HCT116 (cell line): Measurements from ENCODE around the gene NAALADL2. TPM values are rescaled to one million over a fixed set of nuclear protein-coding genes. Genes with fewer than 3 reads are reported as not detected.

Experiments used
- ATAC-seq: fragments of 200-7000 bp; cut with Tn5 transposase; 2 replicates; pipeline ENCODE4 v1.9.1; 2020; ENCODE audit warnings: mild to moderate bottlenecking, moderate library complexity
- BruUV-seq: library from RNA; stranded (reverse); fragments of 400-500 nt; replicated peaks from 2 replicates; lab custom pipeline; 2021; lab: Mats Ljungman, UMichigan
- CTCF ChIA-PET: fragments of 300-600 bp; sonication (Branson Sonifier 250); formaldehyde crosslinking; loops from one replicate; lab custom pipeline; 2021; ENCODE audit warnings: antibody characterized with exemption; lab: Charles Lee
- POLR2A ChIA-PET: fragments of 300-600, 350-600 bp; sonication (Branson Sonifier 250); formaldehyde crosslinking; loops from one replicate; lab custom pipeline; 2021; ENCODE audit warnings: antibody characterized with exemption; lab: Charles Lee
- RAD21 ChIA-PET, 2 experiments: fragments of 300-600 bp; sonication (Branson Sonifier 250); formaldehyde crosslinking; loops; one replicate each; lab custom pipeline; 2023; ENCODE audit warnings: low total read pairs in 2 of 2; ENCODE audit not compliant: uncharacterized antibody in 2 of 2, unreplicated experiment in 2 of 2, low non-redundant PET in 1 of 2; lab: Charles Lee
- DNase-seq: peaks from one replicate; pipeline ENCODE4 v3.0.0-alpha.2; 2010; ENCODE audit warnings: low read depth, low spot score
- H2AFZ ChIP-seq: fragments of 200-600 bp; shearing (Covaris generic), sonication (generic); 2 replicates; pipeline ENCODE4 v1.6.1; 2017; ENCODE audit warnings: low read depth, mixed run types, mixed read lengths, antibody characterized with exemption, low read length; ENCODE audit not compliant: poor library complexity, severe bottlenecking
- H3K27ac ChIP-seq: 2 replicates; pipeline ENCODE4 v1.5.1; 2012; ENCODE audit warnings: low read depth, low read length
- H3K27me3 ChIP-seq: fragments of 200-600 bp; sonication (generic); 2 replicates; pipeline ENCODE4 v1.6.1; 2016; ENCODE audit warnings: mixed run types, low read length, mixed read lengths; ENCODE audit not compliant: insufficient read depth
- H3K36me3 ChIP-seq, 2 experiments: fragments of 200-500 bp in 1 of 2; fragments of 200-600 bp in 1 of 2; sonication (Bioruptor generic) in 1 of 2; sonication (generic) in 1 of 2; 2 replicates each; pipeline versions ENCODE4 v1.5.1 to v1.6.1; 2014 to 2016; ENCODE audit warnings: low read length in 2 of 2, inconsistent platforms in 1 of 2, mixed read lengths in 1 of 2, mixed run types in 1 of 2; ENCODE audit not compliant: insufficient read depth in 2 of 2, control insufficient read depth in 1 of 2
- H3K4me1 ChIP-seq, 2 experiments: fragments of 200-600 bp in 1 of 2; sonication (generic) in 1 of 2; 2 replicates each; pipeline versions ENCODE4 v1.5.1 to v1.6.1; 2012 to 2017; ENCODE audit warnings: low read length in 2 of 2, inconsistent platforms in 1 of 2, mild to moderate bottlenecking in 1 of 2, mixed read lengths in 1 of 2, mixed run types in 1 of 2, moderate library complexity in 1 of 2; ENCODE audit not compliant: insufficient read depth in 2 of 2, control insufficient read depth in 1 of 2
- H3K4me2 ChIP-seq: fragments of 200-600 bp; sonication (generic); 2 replicates; pipeline ENCODE4 v1.6.1; 2017; ENCODE audit warnings: mixed run types, low read length, mixed read lengths
- H3K4me3 ChIP-seq, 2 experiments: fragments of 200-600 bp in 1 of 2; sonication (generic) in 1 of 2; replicated peaks in 1 of 2; 2 replicates each; pipeline ENCODE4 v1.5.1; 2011 to 2016; ENCODE audit warnings: low read length in 2 of 2, control low read depth in 1 of 2, low read depth in 1 of 2, mild to moderate bottlenecking in 1 of 2, mixed read lengths in 1 of 2, mixed run types in 1 of 2
- H3K79me2 ChIP-seq: fragments of 200-600 bp; sonication (generic); 2 replicates; pipeline ENCODE4 v1.6.1; 2017; ENCODE audit warnings: mild to moderate bottlenecking, mixed run types, low read length, moderate library complexity, mixed read lengths; ENCODE audit not compliant: insufficient read depth
- H3K9ac ChIP-seq: fragments of 200-600 bp; sonication (generic); 2 replicates; pipeline ENCODE4 v1.6.1; 2016; ENCODE audit warnings: low read length, mixed read lengths
- H3K9me2 ChIP-seq: fragments of 200-600 bp; sonication (generic), shearing (Covaris generic); 2 replicates; pipeline ENCODE4 v1.6.1; 2017; ENCODE audit warnings: mixed run types, mild to moderate bottlenecking, moderate library complexity; ENCODE audit not compliant: insufficient read depth
- H3K9me3 ChIP-seq, 2 experiments: fragments of 200-500 bp in 1 of 2; fragments of 200-600 bp in 1 of 2; sonication (Bioruptor generic) in 1 of 2; sonication (generic) in 1 of 2; 2 replicates each; pipeline ENCODE4 v1.6.1; 2014 to 2017; ENCODE audit warnings: low read length in 2 of 2, mixed read lengths in 2 of 2, inconsistent platforms in 1 of 2, low read depth in 1 of 2, mild to moderate bottlenecking in 1 of 2, mixed run types in 1 of 2, moderate library complexity in 1 of 2; ENCODE audit not compliant: control insufficient read depth in 1 of 2, insufficient read depth in 1 of 2
- H4K20me1 ChIP-seq: fragments of 200-600 bp; sonication (generic), shearing (Covaris generic); 2 replicates; pipeline ENCODE4 v1.6.1; 2017; ENCODE audit warnings: mixed run types, mild to moderate bottlenecking, moderate library complexity; ENCODE audit not compliant: insufficient read depth
- CEBPB ChIP-seq: IDR thresholded peaks from 2 replicates; pipeline ENCODE4 v1.6.1; 2012; ENCODE audit warnings: low read depth
- ELF1 ChIP-seq: IDR thresholded peaks from 2 replicates; pipeline ENCODE4 v1.6.1; 2012; ENCODE audit warnings: low read depth, borderline replicate concordance
- EZH2 ChIP-seq: fragments of 200-600 bp; sonication (generic); IDR thresholded peaks from 2 replicates; pipeline ENCODE4 v1.6.1; 2017; ENCODE audit warnings: antibody characterized with exemption, mixed run types
- EZH2phosphoT487 ChIP-seq: fragments of 200-600 bp; IDR thresholded peaks from 2 replicates; pipeline ENCODE4 v1.6.1; 2018; ENCODE audit warnings: antibody characterized with exemption, borderline replicate concordance
- FOSL1 ChIP-seq: IDR thresholded peaks from 2 replicates; pipeline ENCODE4 v1.6.1; 2012; ENCODE audit warnings: low read depth
- RAD21 ChIP-seq: IDR thresholded peaks from 2 replicates; pipeline ENCODE4 v1.6.1; 2012; ENCODE audit warnings: low read depth, mild to moderate bottlenecking
- TCF7L2 ChIP-seq: IDR thresholded peaks from 2 replicates; pipeline ENCODE4 v1.7.0; 2011; ENCODE audit warnings: borderline replicate concordance, inconsistent platforms; ENCODE audit not compliant: insufficient read depth, insufficient read length; ENCODE audit errors: extremely low read depth
- YY1 ChIP-seq: IDR thresholded peaks from 2 replicates; pipeline ENCODE4 v1.6.1; 2011; ENCODE audit warnings: low read length, low read depth, moderate library complexity, mild to moderate bottlenecking; ENCODE audit not compliant: insufficient replicate concordance; ENCODE audit errors: extremely low read depth
- ZFX ChIP-seq: fragments of 450-650 bp; IDR thresholded peaks from 2 replicates; pipeline ENCODE4 v1.6.1; 2017
- intact Hi-C: fragments of 100-400 bp; cut with micrococcal nuclease; formaldehyde crosslinking; loops from 2 replicates; pipeline ENCODE4 v1.10.0; 2022
- total RNA-seq: library from RNA; stranded (reverse); gene quantifications from one replicate; pipeline ENCODE4 v1.2.1, GENCODE V29; 2021; ENCODE audit not compliant: unreplicated experiment
- TF ChIP-seq, protein P1 (sequence below): IDR thresholded peaks from 2 replicates; pipeline ENCODE4 v1.6.1; 2012
- TF ChIP-seq, protein P2 (sequence below), 3 experiments: fragments of 200-600 bp in 1 of 3; sonication (generic) in 1 of 3; IDR thresholded peaks in 2 of 3; conservative IDR thresholded peaks in 1 of 3; 2 replicates each; pipeline ENCODE4 v1.5.1; 2012 to 2017; ENCODE audit warnings: low read depth in 2 of 3, low read length in 2 of 3, antibody characterized with exemption in 1 of 3, borderline replicate concordance in 1 of 3, control low read depth in 1 of 3, mild to moderate bottlenecking in 1 of 3, mixed read lengths in 1 of 3, mixed run types in 1 of 3, moderate library complexity in 1 of 3; ENCODE audit not compliant: insufficient read depth in 1 of 3
- TF ChIP-seq, protein P3 (sequence below): IDR thresholded peaks from 2 replicates; pipeline ENCODE4 v1.6.1; 2011; ENCODE audit warnings: mild to moderate bottlenecking, low read length, moderate library complexity; ENCODE audit not compliant: insufficient replicate concordance; ENCODE audit errors: extremely low read depth

NAALADL2 gene
- total RNA-seq, 1 experiment from 2014 or later, result 2.9 TPM

DNA sequence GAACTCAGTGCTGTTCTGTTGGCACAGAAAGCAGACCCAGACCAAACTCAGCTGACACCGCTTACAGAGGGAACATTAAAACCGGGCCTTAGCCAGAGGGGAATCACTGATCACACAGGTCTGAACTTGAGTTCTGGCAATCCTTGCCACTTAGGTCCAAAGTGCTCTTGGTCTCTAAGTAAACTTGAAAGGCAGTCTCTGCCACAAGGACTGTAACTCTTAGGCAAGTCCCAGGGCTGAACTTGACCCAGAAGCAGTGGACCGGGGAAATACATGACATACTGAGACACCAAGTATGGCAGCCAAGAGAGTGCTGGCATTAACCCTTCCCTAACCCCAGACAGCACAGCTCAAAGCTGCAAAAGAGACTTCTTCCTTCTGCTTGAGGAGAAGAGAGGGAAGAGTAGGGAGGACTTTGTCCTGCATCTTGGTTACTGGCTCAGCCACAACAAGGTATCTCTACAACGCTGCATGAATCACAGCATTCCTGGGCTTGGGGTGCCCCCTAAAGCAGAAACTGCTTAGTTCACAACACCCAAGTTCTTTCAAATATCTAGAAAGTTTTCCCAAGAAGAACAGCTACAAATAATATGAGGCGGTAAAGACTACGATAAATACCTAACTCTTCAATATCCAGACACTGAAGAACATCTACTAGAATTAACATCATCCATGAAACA lies 32.5 kb downstream of the NAALADL2 start:
- DNase-seq, result no peak
- Histone ChIP-seq H3K9me3 (no peaks in the 10 kb centered on the region), H2AFZ (no peak overlapping the region), H3K9me2 (no peaks in the 10 kb centered on the region), H3K79me2 (no peaks in the 10 kb centered on the region), H3K4me3 (no peak overlapping the region), H4K20me1 (no peaks in the 10 kb centered on the region), H3K9ac (no peak overlapping the region), H3K27ac (no peak overlapping the region), H3K27me3 (no peaks in the 10 kb centered on the region), H3K4me2 (no peak overlapping the region), H3K4me1 (no peaks in the 10 kb centered on the region), H3K36me3 (no peaks in the 10 kb centered on the region)
- TF ChIP-seq RAD21, result peak; percentile 33; the same call in 1 of the 2 replicates
- TF ChIP-seq, protein P1, sequence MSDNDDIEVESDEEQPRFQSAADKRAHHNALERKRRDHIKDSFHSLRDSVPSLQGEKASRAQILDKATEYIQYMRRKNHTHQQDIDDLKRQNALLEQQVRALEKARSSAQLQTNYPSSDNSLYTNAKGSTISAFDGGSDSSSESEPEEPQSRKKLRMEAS, result no peak
- no TSS peak for BruUV-seq
- CTCF ChIA-PET, result no interaction called here
- intact Hi-C loops, result no loop called here
- RAD21 ChIA-PET, result no interaction called here
- no peak for ATAC-seq
- POLR2A ChIA-PET, result no interaction called here

DNA sequence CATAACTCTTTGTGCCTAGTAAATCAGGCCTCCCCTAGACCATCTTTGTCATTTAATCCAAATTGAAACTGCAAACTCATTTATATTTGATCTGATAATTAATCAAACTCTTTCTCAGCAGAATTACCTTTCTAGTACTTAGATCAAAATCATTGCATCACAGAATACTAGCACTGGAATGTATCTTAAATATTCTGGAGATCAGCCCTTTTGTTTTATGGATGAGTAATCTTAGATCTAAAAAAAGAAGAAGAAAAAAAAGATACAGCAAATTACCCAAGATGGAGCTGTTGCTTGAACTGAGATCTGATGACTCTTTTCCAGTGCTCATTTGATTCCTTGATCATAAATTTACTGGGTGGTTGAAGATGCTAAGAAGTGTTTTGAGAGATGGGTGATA lies 47.9 kb downstream of the NAALADL2 start:
- no peaks in the 10 kb centered on the region for H3K27me3 ChIP-seq
- no peak for ATAC-seq
- no peak overlapping the region for H2AFZ ChIP-seq
- RAD21 ChIA-PET, result no interaction called here
- no peaks in the 10 kb centered on the region for H3K9me2 ChIP-seq
- H3K27ac ChIP-seq, result no peak overlapping the region
- no peaks in the 10 kb centered on the region for H3K9me3 ChIP-seq
- no peaks in the 10 kb centered on the region for H3K79me2 ChIP-seq
- no peaks in the 10 kb centered on the region for H3K4me1 ChIP-seq
- H4K20me1 ChIP-seq, result no peaks in the 10 kb centered on the region
- no TSS peak for BruUV-seq
- no peak overlapping the region for H3K4me2 ChIP-seq
- no peak overlapping the region for H3K9ac ChIP-seq
- POLR2A ChIA-PET, result no interaction called here
- H3K36me3 ChIP-seq, result no peaks in the 10 kb centered on the region
- intact Hi-C loops, result no loop called here
- no peak for DNase-seq
- CTCF ChIA-PET, result no interaction called here
- no peak overlapping the region for H3K4me3 ChIP-seq
- TF ChIP-seq ZFX (no peak), EZH2phosphoT487 (no peak), ELF1 (no peak), FOSL1 (no peak), YY1 (no peak), EZH2 (no peak), RAD21 (no peak), TCF7L2 (no peak), CEBPB (no peak)
- TF ChIP-seq, protein P2, sequence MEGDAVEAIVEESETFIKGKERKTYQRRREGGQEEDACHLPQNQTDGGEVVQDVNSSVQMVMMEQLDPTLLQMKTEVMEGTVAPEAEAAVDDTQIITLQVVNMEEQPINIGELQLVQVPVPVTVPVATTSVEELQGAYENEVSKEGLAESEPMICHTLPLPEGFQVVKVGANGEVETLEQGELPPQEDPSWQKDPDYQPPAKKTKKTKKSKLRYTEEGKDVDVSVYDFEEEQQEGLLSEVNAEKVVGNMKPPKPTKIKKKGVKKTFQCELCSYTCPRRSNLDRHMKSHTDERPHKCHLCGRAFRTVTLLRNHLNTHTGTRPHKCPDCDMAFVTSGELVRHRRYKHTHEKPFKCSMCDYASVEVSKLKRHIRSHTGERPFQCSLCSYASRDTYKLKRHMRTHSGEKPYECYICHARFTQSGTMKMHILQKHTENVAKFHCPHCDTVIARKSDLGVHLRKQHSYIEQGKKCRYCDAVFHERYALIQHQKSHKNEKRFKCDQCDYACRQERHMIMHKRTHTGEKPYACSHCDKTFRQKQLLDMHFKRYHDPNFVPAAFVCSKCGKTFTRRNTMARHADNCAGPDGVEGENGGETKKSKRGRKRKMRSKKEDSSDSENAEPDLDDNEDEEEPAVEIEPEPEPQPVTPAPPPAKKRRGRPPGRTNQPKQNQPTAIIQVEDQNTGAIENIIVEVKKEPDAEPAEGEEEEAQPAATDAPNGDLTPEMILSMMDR (IDR thresholded peaks at IDR 0.05 in 2 of 3, conservative IDR thresholded peaks at IDR 0.05 in 1 of 3; ENCODE audit: borderline replicate concordance in 1 of 3, insufficient read depth in 1 of 3, low read depth in 2 of 3, low read length in 2 of 3), result no peak
- TF ChIP-seq, protein P3, sequence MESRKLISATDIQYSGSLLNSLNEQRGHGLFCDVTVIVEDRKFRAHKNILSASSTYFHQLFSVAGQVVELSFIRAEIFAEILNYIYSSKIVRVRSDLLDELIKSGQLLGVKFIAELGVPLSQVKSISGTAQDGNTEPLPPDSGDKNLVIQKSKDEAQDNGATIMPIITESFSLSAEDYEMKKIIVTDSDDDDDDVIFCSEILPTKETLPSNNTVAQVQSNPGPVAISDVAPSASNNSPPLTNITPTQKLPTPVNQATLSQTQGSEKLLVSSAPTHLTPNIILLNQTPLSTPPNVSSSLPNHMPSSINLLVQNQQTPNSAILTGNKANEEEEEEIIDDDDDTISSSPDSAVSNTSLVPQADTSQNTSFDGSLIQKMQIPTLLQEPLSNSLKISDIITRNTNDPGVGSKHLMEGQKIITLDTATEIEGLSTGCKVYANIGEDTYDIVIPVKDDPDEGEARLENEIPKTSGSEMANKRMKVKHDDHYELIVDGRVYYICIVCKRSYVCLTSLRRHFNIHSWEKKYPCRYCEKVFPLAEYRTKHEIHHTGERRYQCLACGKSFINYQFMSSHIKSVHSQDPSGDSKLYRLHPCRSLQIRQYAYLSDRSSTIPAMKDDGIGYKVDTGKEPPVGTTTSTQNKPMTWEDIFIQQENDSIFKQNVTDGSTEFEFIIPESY, result no peak
- TF ChIP-seq, protein P1, result no peak
